ENCODE data around the gene AGPAT1. TPM values are rescaled to one million over a fixed set of nuclear protein-coding genes. Genes with fewer than 3 reads are reported as not detected.

Gene AGPAT1
- total RNA-seq, 2 donors from 2014 or later, result 43.0 to 53.1 TPM

DNA sequence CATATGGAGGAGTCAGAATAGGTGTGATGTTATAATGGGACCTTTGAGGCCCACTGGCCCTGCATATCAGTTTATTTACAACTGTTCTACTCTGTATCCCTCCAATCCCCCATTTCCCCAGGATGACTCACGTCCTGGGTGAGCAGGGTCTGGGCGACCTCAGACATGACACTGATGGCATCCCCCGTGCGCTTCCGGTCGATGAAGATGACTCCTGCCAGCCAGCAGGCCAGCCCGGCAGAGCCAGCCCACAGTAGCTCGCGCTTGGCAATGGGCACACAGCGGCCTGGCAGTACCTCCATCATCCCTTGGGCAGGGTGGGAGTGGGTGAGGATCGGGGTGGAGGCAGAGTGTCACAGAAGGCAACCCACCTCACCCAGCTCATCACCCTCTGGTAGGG, 5.6 kb downstream of the AGPAT1 start:
- DNase-seq (ENCODE audit: low spot score), result no peak
- TF ChIP-seq, protein P1, sequence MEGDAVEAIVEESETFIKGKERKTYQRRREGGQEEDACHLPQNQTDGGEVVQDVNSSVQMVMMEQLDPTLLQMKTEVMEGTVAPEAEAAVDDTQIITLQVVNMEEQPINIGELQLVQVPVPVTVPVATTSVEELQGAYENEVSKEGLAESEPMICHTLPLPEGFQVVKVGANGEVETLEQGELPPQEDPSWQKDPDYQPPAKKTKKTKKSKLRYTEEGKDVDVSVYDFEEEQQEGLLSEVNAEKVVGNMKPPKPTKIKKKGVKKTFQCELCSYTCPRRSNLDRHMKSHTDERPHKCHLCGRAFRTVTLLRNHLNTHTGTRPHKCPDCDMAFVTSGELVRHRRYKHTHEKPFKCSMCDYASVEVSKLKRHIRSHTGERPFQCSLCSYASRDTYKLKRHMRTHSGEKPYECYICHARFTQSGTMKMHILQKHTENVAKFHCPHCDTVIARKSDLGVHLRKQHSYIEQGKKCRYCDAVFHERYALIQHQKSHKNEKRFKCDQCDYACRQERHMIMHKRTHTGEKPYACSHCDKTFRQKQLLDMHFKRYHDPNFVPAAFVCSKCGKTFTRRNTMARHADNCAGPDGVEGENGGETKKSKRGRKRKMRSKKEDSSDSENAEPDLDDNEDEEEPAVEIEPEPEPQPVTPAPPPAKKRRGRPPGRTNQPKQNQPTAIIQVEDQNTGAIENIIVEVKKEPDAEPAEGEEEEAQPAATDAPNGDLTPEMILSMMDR (IDR thresholded peaks at IDR 0.05), result no peak
- no peaks in the 10 kb centered on the region for H3K27me3 ChIP-seq (replicated peaks; ENCODE audit: insufficient read depth)
- peaks cover 28% of the 10 kb centered on the region for H3K36me3 ChIP-seq
- ATAC-seq (ENCODE audit: insufficient number of reproducible peaks, low FRiP score, low read depth), result no peak
- peaks cover 3 to 10% of the 10 kb centered on the region in 2 donors for H3K4me1 ChIP-seq (ENCODE audit: control insufficient read depth in 1 of 2, low read depth in 2 of 2)
- no peaks in the 10 kb centered on the region for H3K9me3 ChIP-seq
- H3K4me3 ChIP-seq, result no peak overlapping the region
- no peak overlapping the region for H3K27ac ChIP-seq

DNA sequence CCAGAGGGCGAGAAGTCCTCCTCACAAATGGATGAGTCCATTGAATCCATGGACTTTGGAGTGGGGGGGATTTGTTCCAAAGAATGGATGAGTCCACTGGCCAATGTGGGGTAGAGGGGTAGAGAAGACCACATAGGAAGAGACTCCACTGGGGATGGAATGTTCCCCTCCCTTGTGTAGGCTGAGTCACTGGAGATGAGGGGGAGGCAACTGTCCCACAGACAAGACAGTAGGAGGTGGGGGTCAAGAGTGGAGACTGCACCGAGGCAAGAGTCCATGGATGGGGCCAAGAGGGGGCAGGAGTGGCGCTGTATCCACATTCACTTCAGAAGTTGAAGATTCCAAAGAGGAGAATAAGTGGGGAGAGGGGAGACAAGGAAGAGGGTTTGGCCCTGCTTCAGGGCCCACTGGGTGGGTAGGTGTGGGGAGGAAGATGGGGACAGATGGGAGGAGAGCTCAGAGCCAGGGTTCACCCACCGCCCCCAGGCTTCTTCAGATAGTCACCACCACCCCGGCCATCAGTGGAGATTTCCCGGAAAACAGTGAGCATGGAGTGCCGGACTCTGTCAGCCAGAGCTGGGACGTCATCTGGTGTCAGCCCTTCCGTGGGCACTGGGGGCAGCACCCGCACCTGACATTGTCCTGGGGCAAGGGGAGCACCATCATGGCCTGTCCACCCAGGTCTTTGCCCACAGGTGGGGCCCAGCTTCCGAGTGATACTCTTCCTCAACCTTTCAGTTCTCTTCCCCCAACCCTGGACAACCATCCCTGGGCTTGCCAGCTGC, 6.9 kb downstream of the AGPAT1 start:
- TF ChIP-seq, protein P1 (IDR thresholded peaks at IDR 0.05), result no peak
- Histone ChIP-seq H3K4me1 (ENCODE audit: control insufficient read depth in 1 of 2, low read depth in 2 of 2) (no peaks in the 10 kb centered on the region), H3K9me3 (no peaks in the 10 kb centered on the region), H3K4me3 (no peak overlapping the region), H3K27ac (no peak overlapping the region), H3K36me3 (peaks cover 28% of the 10 kb centered on the region), H3K27me3 (replicated peaks; ENCODE audit: insufficient read depth) (no peaks in the 10 kb centered on the region)
- ATAC-seq (ENCODE audit: insufficient number of reproducible peaks, low FRiP score, low read depth) (no peak), DNase-seq (ENCODE audit: low spot score) (no peak)

DNA sequence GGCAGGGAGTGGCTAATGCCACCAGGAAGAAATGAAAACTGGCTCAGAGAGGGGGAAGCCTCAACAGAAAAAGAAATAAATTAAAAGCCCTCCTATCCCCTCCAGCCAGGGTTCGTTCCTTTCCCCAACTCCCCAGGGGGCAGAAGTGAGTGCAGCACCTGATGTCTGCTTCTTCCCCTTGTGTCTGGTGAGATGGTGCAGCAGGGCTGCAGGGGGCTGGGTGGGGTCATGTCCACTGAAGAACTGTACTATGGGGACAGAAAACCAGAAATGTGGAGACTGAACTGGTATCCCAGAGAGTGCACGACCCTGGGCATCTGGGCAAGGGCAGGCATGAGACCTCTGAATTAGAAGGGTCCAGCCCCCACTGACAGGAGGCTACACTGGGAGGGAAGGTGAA, 7.5 kb downstream of the AGPAT1 start:
- no peak overlapping the region for H3K4me3 ChIP-seq
- no peaks in the 10 kb centered on the region for H3K27me3 ChIP-seq (replicated peaks; ENCODE audit: insufficient read depth)
- H3K36me3 ChIP-seq, result peaks cover 28% of the 10 kb centered on the region
- TF ChIP-seq, protein P1 (IDR thresholded peaks at IDR 0.05), result no peak
- no peaks in the 10 kb centered on the region for H3K4me1 ChIP-seq (ENCODE audit: control insufficient read depth in 1 of 2, low read depth in 2 of 2)
- H3K9me3 ChIP-seq, result no peaks in the 10 kb centered on the region
- ATAC-seq (ENCODE audit: insufficient number of reproducible peaks, low FRiP score, low read depth), result no peak
- no peak overlapping the region for H3K27ac ChIP-seq
- no peak for DNase-seq (ENCODE audit: low spot score)

DNA sequence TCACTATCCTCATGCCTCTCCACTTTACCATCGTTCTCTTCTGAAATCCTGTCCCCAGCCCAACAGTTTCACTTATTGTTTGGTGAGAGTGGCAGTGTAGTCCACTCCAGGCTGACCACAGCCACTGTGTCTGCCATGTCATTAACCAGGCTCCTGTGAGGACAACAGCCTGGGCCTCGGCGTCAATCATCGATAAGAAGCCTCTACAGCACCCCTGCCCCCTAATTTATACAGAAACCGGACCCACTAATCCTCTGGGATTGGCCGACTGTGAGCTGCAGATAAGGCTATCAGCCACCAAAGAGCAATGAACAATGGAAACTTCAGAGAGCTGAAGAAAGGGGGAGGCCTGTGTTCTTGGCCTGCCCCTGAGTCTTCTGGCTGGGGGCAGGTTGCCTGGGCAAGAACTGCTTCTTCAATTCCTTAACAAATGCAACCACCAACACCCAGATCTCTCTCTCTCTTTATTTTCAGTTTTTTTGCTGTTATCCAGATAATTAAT, 8.1 kb downstream of the AGPAT1 start:
- no peaks in the 10 kb centered on the region for H3K27me3 ChIP-seq (replicated peaks; ENCODE audit: insufficient read depth)
- no peaks in the 10 kb centered on the region for H3K9me3 ChIP-seq
- peaks cover 28% of the 10 kb centered on the region for H3K36me3 ChIP-seq
- ATAC-seq (ENCODE audit: insufficient number of reproducible peaks, low FRiP score, low read depth), result no peak
- TF ChIP-seq, protein P1 (IDR thresholded peaks at IDR 0.05), result no peak
- DNase-seq (ENCODE audit: low spot score), result no peak
- no peak overlapping the region for H3K27ac ChIP-seq
- H3K4me1 ChIP-seq (ENCODE audit: control insufficient read depth in 1 of 2, low read depth in 2 of 2), result no peaks in the 10 kb centered on the region
- H3K4me3 ChIP-seq, result no peak overlapping the region

DNA sequence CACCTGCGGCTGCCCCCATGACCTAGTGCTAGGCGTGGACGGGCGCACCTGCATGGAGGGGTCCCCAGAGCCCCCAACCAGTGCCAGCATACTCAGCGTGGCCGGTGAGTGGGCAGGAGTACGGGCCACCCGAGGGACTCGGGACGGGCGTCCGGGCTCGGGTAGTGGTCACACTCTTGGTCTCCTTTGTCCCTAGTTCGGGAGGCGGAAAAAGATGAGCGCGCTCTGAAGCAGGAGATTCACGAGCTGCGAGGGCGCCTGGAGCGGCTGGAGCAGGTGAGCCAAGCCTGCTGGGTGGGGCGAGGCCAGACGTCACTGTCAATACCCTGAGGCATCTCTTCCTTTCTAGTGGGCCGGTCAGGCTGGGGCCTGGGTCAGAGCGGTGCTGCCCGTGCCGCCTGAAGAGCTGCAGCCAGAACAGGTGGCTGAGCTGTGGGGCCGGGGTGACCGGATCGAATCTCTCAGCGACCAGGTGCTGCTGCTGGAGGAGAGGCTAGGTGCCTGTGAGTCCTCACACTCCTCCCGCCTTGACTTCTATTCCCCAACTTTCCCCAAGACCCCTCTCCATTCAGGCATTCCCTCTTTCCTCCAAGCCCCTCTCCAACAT, 8.6 kb downstream of the AGPAT1 start:
- Histone ChIP-seq H3K9me3 (no peaks in the 10 kb centered on the region), H3K27ac (no peak overlapping the region), H3K27me3 (replicated peaks; ENCODE audit: insufficient read depth) (no peaks in the 10 kb centered on the region), H3K4me1 (ENCODE audit: control insufficient read depth in 1 of 2, low read depth in 2 of 2) (no peaks in the 10 kb centered on the region), H3K36me3 (peaks cover 28% of the 10 kb centered on the region), H3K4me3 (no peak overlapping the region)
- ATAC-seq (ENCODE audit: insufficient number of reproducible peaks, low FRiP score, low read depth) (no peak), DNase-seq (ENCODE audit: low spot score) (no peak)
- TF ChIP-seq, protein P1 (IDR thresholded peaks at IDR 0.05), result no peak

Measured in thoracic aorta (tissue), 2 donors.